Transverse colon (tissue), 4 donors: ENCODE results near the gene GALNT6. TPM values are rescaled to one million over a fixed set of nuclear protein-coding genes. Genes with fewer than 3 reads are reported as not detected.

Experiments
- DNase-seq: peaks from one replicate; pipeline ENCODE4 v3.0.0-alpha.2; 2019
- H3K27ac ChIP-seq, 4 donors: fragments of 200-600 bp; sonication (generic); 2 replicates each; pipeline ENCODE4 v1.5.1; 2016 to 2018; ENCODE audit warnings: inconsistent platforms in 4 of 4
- H3K27me3 ChIP-seq: fragments of 200-600 bp; sonication (generic); 2 replicates; pipeline ENCODE4 v1.5.1; 2017; ENCODE audit warnings: inconsistent platforms
- H3K36me3 ChIP-seq, 4 donors: fragments of 200-600 bp; sonication (generic); 2 replicates each; pipeline ENCODE4 v1.5.1; 2017 to 2019; ENCODE audit warnings: inconsistent platforms in 4 of 4
- H3K4me1 ChIP-seq, 4 donors: fragments of 200-600 bp; sonication (generic); 2 replicates each; pipeline ENCODE4 v1.5.1; 2017 to 2020; ENCODE audit warnings: inconsistent platforms in 4 of 4
- H3K4me3 ChIP-seq, 4 donors: fragments of 200-600 bp; sonication (generic); 1 replicate in 1 of 4; 2 replicates in 3 of 4; pipeline versions ENCODE4 v1.5.1 to v1.6.1; 2017 to 2019; ENCODE audit warnings: inconsistent platforms in 4 of 4
- H3K9me3 ChIP-seq, 2 donors: fragments of 200-600 bp; sonication (generic); 2 replicates each; pipeline ENCODE4 v1.5.1; 2017 to 2019; ENCODE audit warnings: inconsistent platforms in 2 of 2
- CTCF ChIP-seq, 5 experiments: fragments of 200-600 bp in 3 of 5; fragments of 450-650 bp in 2 of 5; sonication (generic) in 3 of 5; IDR thresholded peaks; 1 replicate in 2 of 5; 2 replicates in 3 of 5; pipeline ENCODE4 v1.5.1; 2016 to 2017; ENCODE audit warnings: antibody characterized with exemption in 5 of 5, inconsistent platforms in 3 of 5, mild to moderate bottlenecking in 2 of 5, moderate library complexity in 1 of 5
- EP300 ChIP-seq: sonication (generic); formaldehyde crosslinking; IDR thresholded peaks from one replicate; pipeline ENCODE4 v1.6.1; 2017; ENCODE audit warnings: antibody characterized with exemption, low read depth
- POLR2A ChIP-seq: fragments of 450-650 bp; IDR thresholded peaks from one replicate; pipeline ENCODE4 v1.6.1; 2016; ENCODE audit warnings: antibody characterized with exemption, mild to moderate bottlenecking, moderate library complexity
- POLR2AphosphoS5 ChIP-seq, 3 donors: sonication (generic); formaldehyde crosslinking; IDR thresholded peaks; one replicate each; pipeline ENCODE4 v1.6.1; 2016; ENCODE audit warnings: antibody characterized with exemption in 3 of 3
- WGBS, 2 donors: methylation state at CpG; one replicate each; pipeline ENCODE4 v1.1.5; 2018; ENCODE audit warnings: low coverage in 1 of 2; 5-methylcytosine and 5-hydroxymethylcytosine counted together
- in situ Hi-C, 4 donors: fragments of 200-750 bp; cut with MboI; loops; one replicate each; pipeline versions ENCODE4 v1.15.0 to v1.15.1; 2017; ENCODE audit warnings: low sequenced_read_pairs in 3 of 4, low pct_ligation_motif_present in 1 of 4, low pct_unique_long_range_greater_than_20kb in 1 of 4
- intact Hi-C: fragments of 100-400 bp; cut with DNase I; formaldehyde crosslinking; loops from one replicate; pipeline ENCODE4 v1.15.1; 2023; ENCODE audit warnings: low total_unique reads
- total RNA-seq, 4 donors: library from RNA; depleted of rRNA; stranded (reverse); fragments of >200 nt; gene quantifications; one replicate each; pipeline ENCODE4 v1.1.0, GENCODE V29; 2016

GALNT6 gene
- total RNA-seq, 4 donors from 2014 or later, result 17.5 to 52.7 (median 26.8) TPM

- TF ChIP-seq POLR2AphosphoS5 (IDR thresholded peaks at IDR 0.05) (no peak), CTCF (IDR thresholded peaks at IDR 0.05) (no peak), POLR2A (no peak), EP300 (no peak)
- 57 to 85% methylated on average over 2 to 4 of the region's 4 CpGs for WGBS, 2 donors
- intact Hi-C loops, result no loop called here
- in situ Hi-C loops, result loop anchor here in 2 of 4 donors (25.0 kb wide), 1 partner anchor 266 kb away; no protein-coding TSS in a partner anchor
- H3K27me3 ChIP-seq, result no peaks in the 10 kb centered on the region
- H3K27ac ChIP-seq, result no peak overlapping the region
- no peak overlapping the region for H3K4me3 ChIP-seq
- no peaks in the 10 kb centered on the region for H3K9me3 ChIP-seq
- peaks cover 0 to 27% (median 6%) of the 10 kb centered on the region in 4 donors for H3K4me1 ChIP-seq
- no peaks in the 10 kb centered on the region for H3K36me3 ChIP-seq
- DNase-seq, result no peak
Measured at GRCh38 chr12:51328587-51328986, 62.6 kb downstream of the GALNT6 start.

- Histone ChIP-seq H3K4me3 (no peak overlapping the region), H3K4me1 (peaks cover 0 to 24% (median 6%) of the 10 kb centered on the region in 4 donors), H3K27ac (peak overlapping the region; percentile 33 to 52 (median 41)), H3K27me3 (no peaks in the 10 kb centered on the region), H3K36me3 (no peaks in the 10 kb centered on the region), H3K9me3 (no peaks in the 10 kb centered on the region)
- WGBS, 2 donors, result 73 to 80% methylated on average over 6 to 7 of the region's 7 CpGs
- intact Hi-C loops (no loop called here), in situ Hi-C loops (loop anchor here in 2 of 4 donors (25.0 kb wide), 1 partner anchor 265 kb away; no protein-coding TSS in a partner anchor)
- no peak for DNase-seq
- no peak for TF ChIP-seq CTCF (IDR thresholded peaks at IDR 0.05)
Measured at GRCh38 chr12:51326698-51327439, 64.3 kb downstream of the GALNT6 start.

- peaks cover 0 to 30% (median 11%) of the 10 kb centered on the region in 4 donors for H3K4me1 ChIP-seq
- no peaks in the 10 kb centered on the region for H3K9me3 ChIP-seq
- no peak for DNase-seq
- in situ Hi-C loops (loop anchor here in 2 of 4 donors (25.0 kb wide), 1 partner anchor 263 kb away; no protein-coding TSS in a partner anchor), intact Hi-C loops (no loop called here)
- no peaks in the 10 kb centered on the region for H3K36me3 ChIP-seq
- H3K27me3 ChIP-seq, result no peaks in the 10 kb centered on the region
- 56 to 72% methylated on average over 4 of the region's 4 CpGs for WGBS, 2 donors
- TF ChIP-seq CTCF (IDR thresholded peaks at IDR 0.05) (no peak), POLR2AphosphoS5 (IDR thresholded peaks at IDR 0.05) (no peak), POLR2A (no peak), EP300 (no peak)
- no peak overlapping the region for H3K4me3 ChIP-seq
- H3K27ac ChIP-seq, result peak overlapping the region in 1 of 4 donors; percentile 75
Measured at GRCh38 chr12:51324953-51325352, 66.3 kb downstream of the GALNT6 start.

GRCh38 chr12:51323966-51324895, 67.0 kb downstream of the GALNT6 start, which contains the start of gene BIN2:
TSS of gene BIN2 (minus strand) at chr12:51324174. CDS start at chr12:51324102, 72 bp downstream.
- H3K4me1 ChIP-seq, result peaks cover 0 to 36% (median 11%) of the 10 kb centered on the region in 4 donors
- WGBS, 2 donors, result 79 to 87% methylated on average over 22 to 58 of the region's 60 CpGs
- no peaks in the 10 kb centered on the region for H3K36me3 ChIP-seq
- H3K27me3 ChIP-seq, result no peaks in the 10 kb centered on the region
- intact Hi-C loops (no loop called here), in situ Hi-C loops (no loop called here)
- peak within 1 kb of the TSS in 3 of 4 donors; percentile 14 to 41 (median 28) for H3K4me3 ChIP-seq
- H3K27ac ChIP-seq, result peak within 1 kb of the TSS; percentile 67 to 84 (median 74)
- peak; percentile 74 for DNase-seq
- H3K9me3 ChIP-seq, result no peaks in the 10 kb centered on the region
- peak in 1 of 3 donors; percentile 39 for TF ChIP-seq POLR2AphosphoS5 (IDR thresholded peaks at IDR 0.05)
- TF ChIP-seq CTCF (IDR thresholded peaks at IDR 0.05), result no peak
- no peak for TF ChIP-seq POLR2A
- TF ChIP-seq EP300, result no peak
